Measurements from ENCODE around the gene RBKS. TPM values are rescaled to one million over a fixed set of nuclear protein-coding genes. Genes with fewer than 3 reads are reported as not detected.

RBKS gene
- total RNA-seq, 1 donor from 2014 or later = 0.90 TPM

DNA sequence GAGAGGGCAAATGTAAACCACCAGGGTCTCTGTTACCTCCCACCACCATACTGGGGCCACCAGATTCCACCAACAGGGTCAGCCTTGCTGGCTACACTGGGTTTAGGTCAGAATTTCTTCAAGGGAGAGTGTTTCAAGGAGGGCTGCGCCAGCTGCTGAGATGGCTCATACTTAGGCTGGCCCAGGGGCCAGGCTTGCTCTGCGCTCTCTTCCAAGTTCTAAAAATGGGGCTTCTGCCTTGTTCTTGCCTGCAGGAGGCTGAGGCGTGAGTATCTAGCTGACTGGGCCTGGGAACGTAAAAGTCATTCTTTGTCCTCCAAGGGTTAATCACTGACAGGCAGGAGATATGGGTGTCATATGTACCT, 90.6 kb downstream of the RBKS start:
- DNase-seq (ENCODE audit: low read depth in 2 of 2) = no peak

- peak in 1 of 2 donors; percentile 89 for DNase-seq (ENCODE audit: low read depth in 2 of 2)
Measured at GRCh38 chr2:27798948-27799645, 91.1 kb downstream of the RBKS start.

DNA sequence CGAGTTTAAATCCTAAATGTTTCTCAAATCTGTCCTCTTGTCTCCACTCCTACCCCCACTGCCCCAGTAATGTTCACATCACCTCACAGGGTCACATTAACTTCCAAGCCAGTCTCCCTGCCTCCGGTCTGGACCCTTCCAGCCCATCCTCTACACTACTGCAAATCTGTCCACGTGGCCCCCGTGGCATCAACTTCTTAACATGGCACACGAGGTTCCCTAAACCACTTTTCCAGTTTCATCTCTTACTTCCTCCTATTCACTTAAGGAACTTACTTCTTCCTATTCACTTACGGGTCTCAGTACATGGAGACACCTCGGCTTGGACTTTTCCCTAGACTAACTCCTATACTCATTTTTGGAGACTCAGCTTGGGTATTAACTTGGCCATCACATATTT, 91.7 kb downstream of the RBKS start:
- no peak for DNase-seq (ENCODE audit: low read depth in 2 of 2)

GRCh38 chr2:27797841-27798240, 92.3 kb downstream of the RBKS start:
- no peak for DNase-seq (ENCODE audit: low read depth in 2 of 2)

DNA sequence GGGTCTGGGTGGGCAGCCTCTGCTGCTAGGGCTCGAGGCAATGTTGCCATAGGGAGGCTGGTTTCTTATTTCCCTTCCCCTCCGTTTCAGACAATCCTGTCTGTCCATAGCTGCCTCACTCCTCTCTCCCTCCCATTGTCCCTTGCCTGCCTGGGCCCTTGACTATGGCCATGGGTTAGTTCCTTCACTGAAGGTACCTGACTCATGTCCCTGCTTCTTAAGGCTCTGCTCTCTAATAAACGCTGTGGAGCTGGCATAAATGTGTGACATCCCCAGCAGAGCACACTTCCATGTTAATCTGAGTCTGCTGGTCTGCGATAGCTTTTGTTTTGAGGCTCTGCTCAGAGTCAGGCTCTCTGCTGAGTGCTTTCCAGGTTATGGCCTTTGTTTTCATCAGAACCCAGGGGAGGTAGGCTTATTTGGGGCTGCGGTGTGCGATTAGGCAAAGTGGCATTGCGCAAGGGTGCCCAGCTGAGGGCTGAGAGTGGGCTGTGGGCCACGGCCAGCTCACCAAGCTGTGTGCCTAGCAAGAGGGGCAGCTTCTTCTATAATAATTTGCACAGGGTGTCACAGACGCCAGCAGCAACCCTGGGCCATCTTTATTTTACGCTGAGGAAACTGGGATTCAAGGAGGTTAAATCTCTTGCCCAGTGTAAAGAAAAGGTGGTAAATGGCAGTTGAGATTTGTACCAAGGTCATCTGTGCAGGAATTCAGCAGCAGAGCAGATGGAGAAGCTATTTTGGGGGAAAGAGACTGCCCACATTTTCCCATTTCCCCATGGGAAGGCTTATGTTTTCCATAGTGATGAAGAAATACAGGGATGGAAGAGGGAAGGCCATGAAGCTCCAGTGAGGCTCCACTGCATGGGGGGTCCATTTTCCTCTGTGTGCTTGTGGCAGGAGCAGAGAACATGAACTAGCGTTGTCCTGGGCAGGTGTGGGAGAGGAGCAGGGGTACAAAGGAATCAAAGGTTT, 93.1 kb downstream of the RBKS start:
- DNase-seq (ENCODE audit: low read depth in 2 of 2) = no peak

DNA sequence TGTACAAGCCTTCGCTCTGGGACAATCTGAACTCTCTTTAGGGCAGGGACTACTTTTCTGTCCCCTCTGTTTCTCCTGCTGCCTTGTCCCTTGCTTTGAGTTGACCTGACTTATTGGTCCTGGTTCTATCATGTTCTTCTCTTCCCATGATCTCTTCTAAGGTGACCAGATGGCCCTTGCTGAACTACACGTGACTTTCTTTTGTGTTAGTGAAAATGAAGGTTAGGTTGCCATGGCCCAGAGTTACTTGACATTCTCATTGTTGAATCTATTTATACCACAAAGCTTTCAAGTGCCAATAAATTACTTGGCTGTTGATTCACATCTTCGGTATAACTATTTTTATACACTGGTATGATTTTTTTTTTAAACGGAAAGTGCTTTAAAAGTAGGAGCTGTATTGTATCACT, 94.3 kb downstream of the RBKS start:
- peak in 1 of 2 donors; percentile 87 for DNase-seq (ENCODE audit: low read depth in 2 of 2)

- DNase-seq (ENCODE audit: low read depth in 2 of 2) = no peak
Measured at GRCh38 chr2:27795093-27795834, 94.9 kb downstream of the RBKS start.

DNA sequence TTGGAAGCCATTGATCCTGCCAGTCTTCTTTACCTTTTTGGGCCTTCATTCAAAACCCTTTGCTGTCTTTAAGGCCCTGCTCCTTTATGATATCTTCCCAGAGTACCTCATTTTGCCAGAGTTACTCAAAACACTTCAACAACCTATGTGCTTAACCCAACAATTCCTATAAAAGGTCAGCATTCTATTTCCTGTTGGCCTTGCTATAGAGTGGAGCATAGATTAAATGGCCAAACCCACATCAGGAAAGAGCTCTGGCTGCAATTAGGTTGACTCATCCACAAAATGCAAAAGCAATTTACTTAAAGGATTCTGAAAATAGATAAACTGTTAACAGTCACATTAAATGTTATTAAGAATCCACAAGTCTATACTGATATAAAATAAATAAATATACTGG, 97.4 kb downstream of the RBKS start:
- peak in 1 of 2 donors; percentile 49 for DNase-seq (ENCODE audit: low read depth in 2 of 2)

- no peak for DNase-seq (ENCODE audit: low read depth in 2 of 2)
Measured at GRCh38 chr2:27790796-27791195, 99.4 kb downstream of the RBKS start.

- DNase-seq (ENCODE audit: low read depth in 2 of 2) = no peak
Measured at GRCh38 chr2:27782701-27783100, 107.5 kb downstream of the RBKS start.

GRCh38 chr2:27781496-27781895, 108.7 kb downstream of the RBKS start:
- no peak for DNase-seq (ENCODE audit: low read depth in 2 of 2)

DNA sequence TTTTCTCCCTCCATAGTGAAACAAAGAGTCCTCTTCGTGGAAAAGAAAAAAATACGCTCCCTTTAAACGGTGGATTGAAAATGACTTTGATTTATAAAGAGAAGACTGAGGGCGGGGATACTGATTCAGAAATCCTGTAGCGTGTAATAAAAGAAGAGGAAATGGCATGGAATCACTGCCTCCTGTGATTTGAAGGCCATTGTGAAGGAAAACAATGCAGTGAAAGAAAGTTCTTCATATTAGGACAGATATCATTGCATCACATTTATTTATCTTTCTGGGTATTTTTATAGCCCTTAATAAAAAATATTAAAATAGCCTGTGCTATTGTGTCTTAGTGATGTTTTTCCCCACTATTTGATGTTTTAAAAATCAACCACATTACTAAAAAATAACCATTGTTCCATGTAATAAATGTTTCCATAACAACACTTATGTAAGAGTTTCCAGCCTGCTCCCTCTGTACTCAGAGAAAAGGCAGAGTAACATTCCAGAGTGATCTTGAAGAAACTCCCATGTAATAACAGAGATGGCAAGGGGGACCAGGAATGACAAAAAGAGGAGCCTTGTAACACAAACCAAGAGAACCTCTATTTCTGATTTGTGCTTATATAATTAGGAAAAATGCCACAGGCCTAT, 110.7 kb downstream of the RBKS start:
- DNase-seq (ENCODE audit: low read depth in 2 of 2) = peak; percentile 76 to 95

- no peak for DNase-seq (ENCODE audit: low read depth in 2 of 2)
Measured at GRCh38 chr2:27776696-27777095, 113.5 kb downstream of the RBKS start.

- peak in 1 of 2 donors; percentile 65 for DNase-seq (ENCODE audit: low read depth in 2 of 2)
Measured at GRCh38 chr2:27776097-27776496, 114.1 kb downstream of the RBKS start.

DNA sequence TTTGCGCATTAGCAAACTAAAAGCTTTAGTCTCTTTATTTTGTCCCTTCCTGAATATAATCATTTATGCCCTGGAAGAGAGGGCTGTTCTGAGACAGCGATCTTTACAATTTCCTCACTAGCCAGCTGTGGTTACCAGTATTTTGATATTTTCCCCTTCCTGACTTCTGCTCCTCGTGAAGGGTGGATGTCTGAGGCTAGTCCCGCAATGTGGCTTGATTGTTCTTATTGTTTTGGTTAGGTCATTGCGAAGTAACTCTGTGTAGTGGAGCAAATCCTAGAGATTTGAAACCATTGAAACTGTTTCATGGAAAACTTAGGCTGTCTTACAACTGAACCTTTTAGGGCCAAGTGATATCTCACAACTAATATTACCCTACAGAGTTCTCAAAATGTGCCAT, 116.2 kb downstream of the RBKS start:
- peak in 1 of 2 donors; percentile 33 for DNase-seq (ENCODE audit: low read depth in 2 of 2)

- DNase-seq (ENCODE audit: low read depth in 2 of 2) = no peak
Measured at GRCh38 chr2:27772804-27773203, 117.4 kb downstream of the RBKS start.

GRCh38 chr2:27771548-27772335, 118.4 kb downstream of the RBKS start, which contains the start of gene MRPL33:
TSS of gene MRPL33 (plus strand) at chr2:27771719. CDS start at chr2:27771778, 59 bp downstream.
- DNase-seq (ENCODE audit: low read depth in 2 of 2) = peak; percentile 67 to 90

- DNase-seq (ENCODE audit: low read depth in 2 of 2) = no peak
Measured at GRCh38 chr2:27771202-27771547, 119.0 kb downstream of the RBKS start.

GRCh38 chr2:27766287-27766661, 123.9 kb downstream of the RBKS start:
- DNase-seq (ENCODE audit: low read depth in 2 of 2) = no peak

DNA sequence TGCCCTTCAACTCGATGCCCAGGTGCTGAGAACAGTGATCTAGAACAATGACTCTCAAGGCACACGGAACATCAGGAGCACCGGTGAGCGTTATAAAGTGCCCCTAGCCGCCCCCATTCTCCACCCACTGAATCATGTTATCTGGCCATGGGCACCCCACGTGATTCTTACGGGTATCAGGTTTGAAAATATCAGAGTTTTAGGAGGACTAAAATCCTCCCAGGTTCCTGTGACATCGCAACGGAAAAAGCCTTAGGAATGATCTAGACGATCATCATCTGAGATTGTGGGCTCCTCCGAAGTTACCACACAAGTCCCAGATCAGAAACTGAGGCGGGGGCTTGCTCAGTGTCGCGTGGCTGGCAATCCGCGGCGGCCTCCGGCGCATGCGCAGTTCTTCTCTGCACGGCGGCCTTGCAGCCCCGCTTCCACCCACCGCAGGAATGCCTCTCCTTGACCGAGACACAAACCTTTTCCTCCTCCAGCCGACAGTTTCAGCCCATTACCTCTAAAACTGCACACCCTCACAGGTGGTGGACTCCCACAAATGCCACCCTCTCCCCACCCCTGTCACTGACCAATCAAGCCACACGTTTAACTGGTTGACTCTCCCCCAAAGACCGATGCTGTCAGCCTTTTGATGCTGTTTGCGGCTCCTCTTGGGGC, 124.4 kb downstream of the RBKS start:
- peak in 1 of 2 donors; percentile 50 for DNase-seq (ENCODE audit: low read depth in 2 of 2)

Measured in dermis microvascular lymphatic vessel endothelial cell (primary cell).